D341Med (cell line): Measurements from ENCODE around the gene KIF26B.
A peak's percentile ranks its signal among the peaks of the same experiment; 100 is the strongest.

Experiments used
- DNase-seq: peaks from one replicate; pipeline ENCODE4 v3.0.0; 2012; ENCODE audit warnings: low spot score

The KIF26B gene

GRCh38 chr1:245241526-245242130, 86.8 kb downstream of the KIF26B start:
- DNase-seq: no peak

GRCh38 chr1:245242989-245243388, 88.2 kb downstream of the KIF26B start:
- DNase-seq: no peak

GRCh38 chr1:245245021-245245667, 90.4 kb downstream of the KIF26B start:
- DNase-seq: no peak

GRCh38 chr1:245246433-245246832, 91.6 kb downstream of the KIF26B start:
- no peak for DNase-seq

- no peak for DNase-seq
These were observed 92.6 kb downstream of the KIF26B start for GRCh38 chr1:245247356-245247755.

GRCh38 chr1:245247801-245248200, 93.0 kb downstream of the KIF26B start:
- DNase-seq: no peak

GRCh38 chr1:245248231-245248731, 93.5 kb downstream of the KIF26B start:
- no peak for DNase-seq

GRCh38 chr1:245255783-245256182, 101.0 kb downstream of the KIF26B start:
- DNase-seq: no peak

- DNase-seq: no peak
These were observed 101.7 kb downstream of the KIF26B start for GRCh38 chr1:245256528-245256927.

GRCh38 chr1:245258271-245258920, 103.6 kb downstream of the KIF26B start:
- DNase-seq: no peak

GRCh38 chr1:245260110-245260882, 105.5 kb downstream of the KIF26B start:
- DNase-seq: no peak

- DNase-seq: no peak
These were observed 106.1 kb downstream of the KIF26B start for GRCh38 chr1:245260883-245261282.

GRCh38 chr1:245261786-245262185, 107.0 kb downstream of the KIF26B start:
- DNase-seq: no peak

GRCh38 chr1:245263529-245264095, 108.8 kb downstream of the KIF26B start:
- DNase-seq: no peak

GRCh38 chr1:245264226-245264625, 109.4 kb downstream of the KIF26B start:
- no peak for DNase-seq

GRCh38 chr1:245266105-245266504, 111.3 kb downstream of the KIF26B start:
- DNase-seq: no peak

GRCh38 chr1:245270063-245270462, 115.3 kb downstream of the KIF26B start:
- DNase-seq: no peak

GRCh38 chr1:245270972-245271371, 116.2 kb downstream of the KIF26B start:
- no peak for DNase-seq

GRCh38 chr1:245272676-245273075, 117.9 kb downstream of the KIF26B start:
- DNase-seq: no peak

GRCh38 chr1:245276445-245276844, 121.7 kb downstream of the KIF26B start:
- peak; percentile 11 for DNase-seq

GRCh38 chr1:245277276-245277675, 122.5 kb downstream of the KIF26B start:
- peak; percentile 60 for DNase-seq

- DNase-seq: no peak
These were observed 124.1 kb downstream of the KIF26B start for GRCh38 chr1:245278846-245279245.
